ENCODE data around the gene FNBP1L. TPM values are rescaled to one million over a fixed set of nuclear protein-coding genes. Genes with fewer than 3 reads are reported as not detected.

Gene FNBP1L
- polyA plus RNA-seq, 1 donor (not counting 4 experiments of a cell fraction or from before 2014, with no cell fraction given): 22.9 TPM

- no peak for TF ChIP-seq CTCF (optimal IDR thresholded peaks at IDR 0.05 in 1 of 3, IDR thresholded peaks at IDR 0.05 in 1 of 3, conservative IDR thresholded peaks at IDR 0.05 in 1 of 3; ENCODE audit: extremely low read depth in 1 of 3, insufficient read depth in 2 of 3, low read length in 3 of 3)
- DNase-seq (ENCODE audit: low read depth, low spot score) (no peak), FAIRE-seq (no peak)
- H3K9ac ChIP-seq (ENCODE audit: control insufficient read depth, extremely low read depth, insufficient read depth, low read length): no peak overlapping the region
- H3K27ac ChIP-seq (ENCODE audit: control insufficient read depth, insufficient read depth, low read length): no peak overlapping the region
- no peaks in the 10 kb centered on the region for H3K36me3 ChIP-seq (ENCODE audit: control insufficient read depth in 2 of 2, extremely low read depth in 1 of 2, insufficient read depth in 2 of 2, low read length in 2 of 2)
- no peak overlapping the region for H2AFZ ChIP-seq (ENCODE audit: control insufficient read depth, low read length)
- peaks cover 2% of the 10 kb centered on the region for H4K20me1 ChIP-seq (ENCODE audit: control insufficient read depth, extremely low read depth, insufficient read depth, low read length)
- H3K4me1 ChIP-seq (ENCODE audit: control insufficient read depth, extremely low read depth, insufficient read depth, low read length): peaks cover 16% of the 10 kb centered on the region
- H3K27me3 ChIP-seq (ENCODE audit: control insufficient read depth, extremely low read depth, insufficient read depth, low read length): no peaks in the 10 kb centered on the region
- H3K9me3 ChIP-seq (ENCODE audit: control insufficient read depth, low read depth, low read length): no peaks in the 10 kb centered on the region
- no peak overlapping the region for H3K4me3 ChIP-seq (ENCODE audit: control insufficient read depth in 2 of 3, extremely low read depth in 1 of 3, insufficient read depth in 2 of 3, low read depth in 1 of 3, low read length in 3 of 3)
- H3K4me2 ChIP-seq (ENCODE audit: control insufficient read depth, extremely low read depth, insufficient read depth, low read depth, low read length): no peak overlapping the region
- H3K79me2 ChIP-seq (ENCODE audit: control insufficient read depth, insufficient read depth, low read length): no peaks in the 10 kb centered on the region
- H3K9me1 ChIP-seq (ENCODE audit: control insufficient read depth, extremely low read depth, insufficient read depth, low read length): peaks cover 3% of the 10 kb centered on the region
- dilution Hi-C loops (cut with MboI; ENCODE audit: extremely low pct_ligation_motif_present, low sequenced_read_pairs): no loop called here
Observed at GRCh38 chr1:93521618-93522017, 73.7 kb downstream of the FNBP1L start.

GRCh38 chr1:93522721-93523120 lies 74.8 kb downstream of the FNBP1L start:
- H3K9me3 ChIP-seq (ENCODE audit: control insufficient read depth, low read depth, low read length): no peaks in the 10 kb centered on the region
- FAIRE-seq: no peak

More at GRCh38 chr1:93522721-93523120, 74.8 kb downstream of the FNBP1L start:
- Histone ChIP-seq H3K4me3 (ENCODE audit: control insufficient read depth in 2 of 3, extremely low read depth in 1 of 3, insufficient read depth in 2 of 3, low read depth in 1 of 3, low read length in 3 of 3) (no peak overlapping the region), H3K9me1 (ENCODE audit: control insufficient read depth, extremely low read depth, insufficient read depth, low read length) (peaks cover 3% of the 10 kb centered on the region), H3K4me2 (ENCODE audit: control insufficient read depth, extremely low read depth, insufficient read depth, low read depth, low read length) (no peak overlapping the region), H2AFZ (ENCODE audit: control insufficient read depth, low read length) (no peak overlapping the region), H3K79me2 (ENCODE audit: control insufficient read depth, insufficient read depth, low read length) (no peaks in the 10 kb centered on the region), H4K20me1 (ENCODE audit: control insufficient read depth, extremely low read depth, insufficient read depth, low read length) (peaks cover 2% of the 10 kb centered on the region), H3K27me3 (ENCODE audit: control insufficient read depth, extremely low read depth, insufficient read depth, low read length) (no peaks in the 10 kb centered on the region), H3K27ac (ENCODE audit: control insufficient read depth, insufficient read depth, low read length) (no peak overlapping the region), H3K4me1 (ENCODE audit: control insufficient read depth, extremely low read depth, insufficient read depth, low read length) (peaks cover 16% of the 10 kb centered on the region), H3K36me3 (ENCODE audit: control insufficient read depth in 2 of 2, extremely low read depth in 1 of 2, insufficient read depth in 2 of 2, low read length in 2 of 2) (no peaks in the 10 kb centered on the region), H3K9ac (ENCODE audit: control insufficient read depth, extremely low read depth, insufficient read depth, low read length) (no peak overlapping the region)
- no peak for DNase-seq (ENCODE audit: low read depth, low spot score)
- dilution Hi-C loops (cut with MboI; ENCODE audit: extremely low pct_ligation_motif_present, low sequenced_read_pairs): no loop called here
- TF ChIP-seq CTCF (optimal IDR thresholded peaks at IDR 0.05 in 1 of 3, IDR thresholded peaks at IDR 0.05 in 1 of 3, conservative IDR thresholded peaks at IDR 0.05 in 1 of 3; ENCODE audit: extremely low read depth in 1 of 3, insufficient read depth in 2 of 3, low read length in 3 of 3) (no peak), EZH2 (IDR thresholded peaks at IDR 0.05; ENCODE audit: low read length) (no peak)
